HepG2 (cell line): Measurements from ENCODE around the gene PAM16. TPM values are rescaled to one million over a fixed set of nuclear protein-coding genes. Genes with fewer than 3 reads are reported as not detected.

Experiments used
- BCL6 ChIP-seq: IDR thresholded peaks from 2 replicates; pipeline ENCODE4 v1.6.1; 2016; ENCODE audit warnings: missing genetic modification reagents, missing compliant biosample characterization
- BCLAF1 ChIP-seq: fragments of 450-650 bp; IDR thresholded peaks from 2 replicates; pipeline ENCODE4 v1.6.1; 2017; ENCODE audit warnings: mild to moderate bottlenecking
- BRD4 ChIP-seq: sonication (generic); formaldehyde crosslinking; IDR thresholded peaks from 2 replicates; pipeline ENCODE4 v1.4.0; 2020; ENCODE audit warnings: missing genetic modification reagents
- ELF4 ChIP-seq: sonication (generic); formaldehyde crosslinking; IDR thresholded peaks from 2 replicates; pipeline ENCODE4 v1.5.0; 2020; ENCODE audit warnings: missing genetic modification reagents, mild to moderate bottlenecking, moderate library complexity, borderline replicate concordance
- MYC ChIP-seq: sonication (generic); formaldehyde crosslinking; IDR thresholded peaks from 2 replicates; pipeline ENCODE4 v1.9.0; 2021; ENCODE audit warnings: missing genetic modification reagents, borderline replicate concordance
- RFX3 ChIP-seq: IDR thresholded peaks from 2 replicates; pipeline ENCODE4 v1.6.1; 2016; ENCODE audit warnings: missing biosample characterization, missing genetic modification reagents
- RFX5 ChIP-seq: IDR thresholded peaks from 2 replicates; pipeline ENCODE4 v1.6.1; 2011; ENCODE audit warnings: low read depth, low read length, improper control_type of control experiment
- SP5 ChIP-seq: IDR thresholded peaks from 2 replicates; pipeline ENCODE4 v1.6.1; 2016; ENCODE audit warnings: low read depth, borderline replicate concordance
- TCF7L2 ChIP-seq: IDR thresholded peaks from 2 replicates; pipeline ENCODE4 v1.6.1; 2011; ENCODE audit warnings: mild to moderate bottlenecking, low read depth, low read length, moderate library complexity
- ZBTB40 ChIP-seq, 2 experiments: fragments of 450-650 bp in 1 of 2; sonication (generic) in 1 of 2; formaldehyde crosslinking in 1 of 2; IDR thresholded peaks; 2 replicates each; pipeline versions ENCODE4 v1.6.1 to v1.8.0; 2016 to 2022; ENCODE audit warnings: antibody characterized with exemption in 1 of 2, mild to moderate bottlenecking in 1 of 2, missing genetic modification reagents in 1 of 2
- ZNF276 ChIP-seq: sonication (generic); formaldehyde crosslinking; IDR thresholded peaks from 2 replicates; pipeline ENCODE4 v1.4.0; 2020; ENCODE audit warnings: mild to moderate bottlenecking, low read depth, missing genetic modification reagents
- ZNF639 ChIP-seq: conservative IDR thresholded peaks from 2 replicates; pipeline ENCODE4 v1.6.1; 2018; ENCODE audit warnings: missing genetic modification reagents
- ZNF850 ChIP-seq: sonication (generic); formaldehyde crosslinking; conservative IDR thresholded peaks from 2 replicates; pipeline ENCODE4 v1.9.0; 2021; ENCODE audit warnings: mild to moderate bottlenecking, missing genetic modification reagents
- polyA plus RNA-seq, 8 experiments: library from polyadenylated mRNA; depleted of rRNA in 3 of 8; stranded (reverse) in 7 of 8; unstranded in 1 of 8; fragments of >200 nt; fragmentation: Illumina TruSeq in 4 of 8; extraction: Trizol in 4 of 8; gene quantifications; 2 replicates each; pipeline versions ENCODE4 v1.2.1 to v1.2.3, GENCODE V29; 2011 to 2016; ENCODE audit warnings: low read depth in 4 of 8, missing spikeins in 1 of 8, mixed read lengths in 1 of 8; ENCODE audit not compliant: insufficient read depth in 1 of 8
- total RNA-seq, 5 experiments: library from RNA; depleted of rRNA; stranded (reverse); fragments of >200 nt; fragmentation: Illumina TruSeq; extraction: Trizol; gene quantifications; 2 replicates each; pipeline ENCODE4 v1.2.3, GENCODE V29; 2016; ENCODE audit warnings: low read depth in 1 of 5

PAM16 gene
- total and polyA plus RNA-seq, 2 of the 13 experiments (the other 11 are each of a cell fraction or from before 2014, with no cell fraction given) = 51.5 to 51.8 TPM

GRCh38 chr16:4372578-4373355 is 21.6 kb upstream of the PAM16 start (continued):
- TF ChIP-seq ZNF276 (no peak; the same call in 1 of the 2 replicates), RFX5 (no peak), ZBTB40 (IDR thresholded peaks at IDR 0.05) (no peak), ZBTB40 (CRISPR knock-in tag; IDR thresholded peaks at IDR 0.05) (no peak), ELF4 (no peak), ZNF639 (CRISPR knock-in tag) (no peak), SP5 (CRISPR knock-in tag) (peak; percentile 30; the same call in 1 of the 2 replicates), RFX3 (CRISPR knock-in tag) (no peak), BRD4 (0 out of 2 replicates have a peak, but pooled peaks have one; percentile 31), TCF7L2 (no peak), BCLAF1 (no peak), BCL6 (CRISPR knock-in tag) (no peak; the same call in 1 of the 2 replicates), MYC (CRISPR knock-in tag) (no peak; the same call in 1 of the 2 replicates), ZNF850 (CRISPR knock-in tag) (no peak)
